GM19025 (cell line): ENCODE measurements around the gene ARHGAP20.

Experiments
- ATAC-seq: cut with Tn5 transposase; IDR thresholded peaks from one replicate; pipeline ENCODE4 v1.9.1; 2021; ENCODE audit warnings: mild to moderate bottlenecking, low read depth, moderate library complexity; ENCODE audit not compliant: unreplicated experiment

ARHGAP20 gene, protein sequence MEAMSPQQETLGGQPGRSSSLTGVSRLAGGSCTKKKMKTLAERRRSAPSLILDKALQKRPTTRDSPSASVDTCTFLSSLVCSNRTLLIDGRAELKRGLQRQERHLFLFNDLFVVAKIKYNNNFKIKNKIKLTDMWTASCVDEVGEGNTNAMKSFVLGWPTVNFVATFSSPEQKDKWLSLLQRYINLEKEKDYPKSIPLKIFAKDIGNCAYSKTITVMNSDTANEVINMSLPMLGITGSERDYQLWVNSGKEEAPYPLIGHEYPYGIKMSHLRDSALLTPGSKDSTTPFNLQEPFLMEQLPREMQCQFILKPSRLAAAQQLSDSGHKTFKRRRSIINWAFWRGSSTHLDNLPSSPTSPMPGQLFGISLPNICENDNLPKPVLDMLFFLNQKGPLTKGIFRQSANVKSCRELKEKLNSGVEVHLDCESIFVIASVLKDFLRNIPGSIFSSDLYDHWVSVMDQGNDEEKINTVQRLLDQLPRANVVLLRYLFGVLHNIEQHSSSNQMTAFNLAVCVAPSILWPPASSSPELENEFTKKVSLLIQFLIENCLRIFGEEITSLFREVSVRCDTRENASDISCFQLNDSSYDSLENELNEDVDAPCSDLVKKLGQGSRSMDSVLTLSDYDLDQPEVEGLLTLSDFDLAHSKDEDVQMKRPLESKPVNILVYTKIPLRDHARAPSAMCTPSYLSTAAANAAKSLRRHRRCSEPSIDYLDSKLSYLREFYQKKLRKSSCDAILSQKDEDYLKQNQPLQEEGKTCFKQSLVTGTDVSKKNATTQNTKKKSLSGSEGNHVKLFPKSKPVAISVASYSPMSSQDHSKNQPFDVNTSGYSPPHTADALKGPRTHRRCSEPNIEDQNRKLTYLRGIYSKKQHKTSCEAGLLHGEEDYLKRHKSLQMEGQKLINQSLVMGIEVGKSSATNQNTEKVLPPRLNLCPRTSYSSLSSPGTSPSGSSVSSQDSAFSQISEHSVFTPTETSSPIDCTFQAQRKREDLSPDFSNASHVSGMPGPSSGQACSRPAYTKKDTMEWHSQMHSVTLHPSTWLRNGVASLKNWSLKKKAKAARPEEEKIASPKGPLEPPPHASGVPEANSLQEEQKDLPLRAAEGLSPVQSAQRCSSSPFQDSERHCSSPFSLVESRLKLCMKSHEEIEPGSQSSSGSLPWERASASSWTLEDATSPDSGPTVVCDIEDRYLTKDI

DNA sequence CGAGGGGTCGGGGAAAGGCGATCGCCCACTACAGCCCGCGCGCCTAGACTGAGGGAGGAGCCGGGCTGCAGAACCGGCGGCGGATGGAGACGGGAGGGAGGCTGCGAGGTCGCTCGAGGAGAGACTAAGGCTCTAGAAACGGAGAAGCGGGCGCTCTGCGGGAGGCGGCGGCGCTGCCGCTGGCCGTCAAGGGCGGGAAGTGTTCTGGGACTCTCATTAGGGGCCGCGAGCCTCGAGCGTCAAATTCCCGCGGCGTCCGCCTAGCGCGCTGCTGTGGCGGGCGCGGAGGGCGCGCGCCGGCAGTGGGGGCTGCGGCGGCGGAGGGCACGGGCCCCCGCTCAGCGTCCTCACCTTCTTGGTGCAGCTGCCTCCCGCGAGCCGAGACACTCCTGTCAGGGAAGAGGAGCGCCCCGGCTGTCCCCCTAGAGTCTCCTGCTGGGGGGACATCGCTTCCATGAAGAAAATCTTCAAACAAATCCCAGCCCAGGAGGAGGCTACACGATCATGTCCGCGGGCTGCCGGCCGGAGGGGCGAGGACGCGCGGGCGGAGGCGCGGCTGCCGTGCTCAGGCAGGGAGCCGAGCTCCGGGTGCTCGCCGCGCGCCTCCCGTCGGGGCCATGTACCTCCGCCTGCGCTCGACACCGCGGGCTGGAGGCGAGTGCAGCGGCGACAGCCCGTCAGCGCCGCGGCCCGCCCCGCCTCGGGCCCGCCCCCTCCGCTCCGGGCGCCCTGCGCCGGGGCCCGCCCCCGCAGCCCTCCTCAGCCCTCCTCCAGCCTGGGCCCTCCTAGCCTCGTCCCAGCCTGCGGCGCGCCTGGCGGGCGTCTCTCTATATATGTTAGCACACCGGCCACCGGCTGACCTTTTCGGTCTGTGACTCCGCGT is at the start of gene ARHGAP20:
ARHGAP20 (minus strand) TSS at position 662 of the 883 bp plus-strand sequence; CDS start at position 456, 206 bp downstream.
- ATAC-seq: peak; percentile 77

DNA sequence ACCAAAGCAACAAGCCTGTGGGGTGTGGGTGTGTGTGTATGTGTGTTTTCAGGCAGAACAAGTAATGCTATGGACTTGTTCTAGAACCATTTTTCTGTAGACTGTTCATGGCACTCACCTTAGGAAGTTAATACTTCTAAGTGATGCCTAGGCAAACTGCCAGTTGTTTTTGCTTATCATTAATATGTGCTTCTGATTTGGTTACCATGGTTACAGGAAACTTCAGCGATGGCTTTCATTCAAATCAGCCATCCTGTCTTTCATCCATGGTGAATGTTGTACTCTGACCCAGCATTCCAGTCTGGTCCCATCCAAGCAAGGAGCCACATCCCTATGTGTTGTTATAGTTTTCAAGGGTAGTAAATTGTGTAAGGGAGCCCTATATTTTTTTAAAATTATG is 49.8 kb upstream of the ARHGAP20 start:
- no peak for ATAC-seq

DNA sequence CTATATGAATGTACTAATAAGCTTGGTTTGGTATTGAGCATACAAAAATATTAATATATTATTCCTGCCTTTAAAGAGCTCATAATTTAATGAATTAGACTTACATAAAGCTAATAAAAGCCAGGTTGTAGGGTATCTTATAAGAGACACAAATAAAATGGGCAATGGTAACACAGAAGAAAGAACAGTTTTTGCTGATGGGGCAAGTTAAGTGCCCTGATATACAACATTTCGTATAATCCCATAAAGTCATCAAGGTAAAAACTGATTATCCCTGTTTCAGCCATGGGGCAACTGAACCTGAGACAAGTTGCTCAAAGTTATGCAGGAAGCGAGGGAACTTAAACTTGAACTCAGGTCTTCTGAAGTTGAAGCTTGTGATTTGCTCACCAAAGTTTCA is 48.9 kb upstream of the ARHGAP20 start:
- ATAC-seq: no peak

DNA sequence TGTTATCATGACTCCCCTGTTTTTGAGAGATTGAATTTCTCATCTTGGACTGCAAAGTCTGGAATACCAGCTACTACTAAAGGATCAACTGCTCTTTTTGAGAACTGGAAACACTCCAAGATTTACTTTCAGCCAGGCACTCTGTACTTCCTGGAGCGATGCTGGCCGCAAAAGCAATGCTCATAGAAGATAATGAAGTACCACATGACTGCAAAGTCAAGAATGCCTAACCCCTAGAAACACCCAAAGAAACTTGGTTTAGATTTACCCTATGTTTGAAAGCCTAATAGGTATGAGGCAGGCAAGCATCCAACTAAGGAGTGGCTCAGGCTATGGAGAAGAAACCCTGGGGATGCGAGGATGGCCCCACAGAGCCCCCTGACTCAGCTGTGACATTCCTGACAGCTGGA is 47.7 kb upstream of the ARHGAP20 start:
- no peak for ATAC-seq

DNA sequence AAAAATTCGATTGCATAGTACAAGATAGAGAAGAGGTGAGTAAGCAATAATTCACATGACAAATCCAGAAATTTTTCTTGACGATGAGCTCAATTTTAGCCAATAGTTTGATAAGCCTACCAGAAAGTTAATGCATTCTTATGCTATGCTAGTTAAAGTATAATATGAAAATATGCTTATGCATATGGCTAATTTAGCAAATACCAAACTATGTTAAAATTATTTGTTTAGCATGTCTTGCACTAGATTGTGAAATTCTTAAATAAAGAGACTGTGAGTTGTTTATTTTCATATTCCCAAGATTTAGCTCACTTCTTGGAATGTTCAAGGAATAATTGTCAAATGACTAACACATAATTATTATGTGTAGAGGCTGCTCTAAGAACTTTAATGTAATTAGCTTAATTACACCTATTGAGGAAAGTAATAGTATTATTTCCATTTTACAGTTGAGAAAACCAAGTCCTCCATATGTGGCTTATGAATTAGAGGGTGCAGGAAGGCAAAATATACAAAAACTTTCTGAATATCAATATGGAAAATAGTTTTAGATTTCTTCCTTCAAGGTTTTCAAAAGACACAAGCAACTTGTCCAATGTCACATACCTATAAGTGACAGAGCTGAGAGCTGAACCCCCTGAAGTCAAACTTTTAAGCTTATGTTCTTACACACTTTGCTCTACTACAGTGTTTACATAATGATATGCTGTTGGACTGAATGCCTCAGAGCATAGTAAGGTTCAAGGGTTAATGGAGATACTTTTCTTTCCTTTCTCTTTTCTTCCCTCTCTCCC is 45.9 kb upstream of the ARHGAP20 start:
- no peak for ATAC-seq

DNA sequence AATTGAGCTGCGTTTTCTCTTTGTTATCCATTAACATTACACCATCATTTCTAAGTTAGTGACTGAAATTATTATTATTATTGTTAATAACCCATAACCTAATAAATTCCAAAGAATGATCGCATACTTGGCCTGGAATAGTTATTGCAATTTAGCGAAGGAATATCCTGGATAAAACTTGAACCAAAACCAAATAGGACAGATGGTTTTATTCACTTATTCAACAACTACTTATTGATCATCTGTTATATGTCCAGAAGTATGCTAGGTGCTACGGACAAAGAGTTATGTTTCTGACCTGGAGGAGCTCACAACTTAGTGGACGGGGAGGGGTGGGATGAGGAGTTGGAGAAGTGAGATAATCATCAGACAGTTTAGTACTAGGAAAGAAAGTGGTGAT is 44.8 kb upstream of the ARHGAP20 start:
- no peak for ATAC-seq

DNA sequence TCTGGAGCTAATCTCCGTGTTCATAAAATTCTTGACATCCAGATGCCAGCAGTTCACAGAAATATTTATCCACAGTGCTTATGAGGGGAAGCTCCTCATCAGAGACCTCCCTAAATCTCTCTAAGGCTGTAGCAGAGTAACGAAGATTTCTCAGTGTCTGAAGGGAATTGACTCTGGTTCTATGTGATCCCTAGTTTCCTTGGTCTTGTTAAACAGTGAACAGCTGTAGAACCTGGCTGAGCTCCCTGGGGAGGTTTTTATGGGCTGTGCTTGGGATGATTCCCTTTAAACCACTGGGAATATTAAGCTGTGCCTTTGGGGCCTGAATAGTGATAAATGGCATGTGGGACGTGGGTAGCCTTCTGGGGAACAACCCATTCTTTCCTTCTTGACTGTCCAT is 43.7 kb upstream of the ARHGAP20 start:
- no peak for ATAC-seq

DNA sequence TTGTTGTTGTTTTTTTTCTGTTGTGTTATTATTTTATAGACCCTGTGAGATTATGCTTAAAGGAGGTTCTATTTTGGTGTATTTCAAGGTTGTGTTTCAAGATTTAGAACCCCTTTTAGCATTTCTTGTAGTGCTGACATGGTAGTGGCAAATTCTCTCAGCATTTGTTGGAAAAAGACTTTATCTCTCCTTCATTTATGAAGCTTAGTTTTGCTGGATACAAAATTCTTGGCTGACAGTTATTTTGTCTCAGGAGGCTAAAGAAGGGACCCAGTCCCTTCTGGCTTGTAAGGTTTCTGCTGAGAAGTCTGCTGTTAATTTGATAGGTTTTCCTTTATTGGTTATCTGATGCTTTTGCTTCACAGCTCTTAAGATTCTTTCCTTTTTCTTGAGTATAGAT is 40.7 kb upstream of the ARHGAP20 start:
- no peak for ATAC-seq

DNA sequence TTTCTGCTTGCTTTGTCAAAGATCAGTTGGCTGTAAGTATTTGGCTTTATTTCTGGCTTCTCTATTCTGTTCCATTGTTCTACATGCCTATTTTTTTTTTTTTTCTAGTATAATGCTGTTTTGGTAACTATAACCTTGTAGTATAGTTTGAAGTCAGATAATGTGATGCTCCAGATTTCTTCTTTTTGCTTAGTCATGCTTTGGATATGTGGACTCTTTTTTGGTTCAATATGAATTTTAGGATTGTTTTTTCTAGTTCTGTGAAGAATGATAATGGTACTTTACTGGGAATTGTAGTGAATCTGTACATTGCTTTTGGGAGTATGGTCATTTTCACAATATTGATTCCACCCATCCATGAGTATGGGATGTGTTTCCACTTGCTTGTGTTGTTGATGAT is 37.9 kb upstream of the ARHGAP20 start:
- ATAC-seq: no peak

DNA sequence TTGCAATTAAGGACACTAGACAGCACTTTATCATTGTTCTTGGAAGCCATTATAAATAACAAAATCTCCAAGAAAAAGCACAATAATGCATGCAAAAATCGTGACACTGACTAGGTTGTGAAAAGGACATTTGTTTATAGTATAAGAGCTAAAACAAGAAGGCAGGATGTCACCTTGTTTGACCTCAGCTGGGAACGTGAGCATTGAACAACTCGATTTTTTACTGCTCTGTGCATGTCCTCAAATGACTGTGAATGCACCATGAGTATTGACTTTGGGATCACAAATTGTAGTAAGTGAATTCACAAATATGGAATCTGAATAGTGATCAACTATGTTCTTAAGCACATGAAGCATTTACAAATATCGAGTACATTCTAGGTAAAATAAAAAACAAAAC is 35.3 kb upstream of the ARHGAP20 start:
- ATAC-seq: no peak

DNA sequence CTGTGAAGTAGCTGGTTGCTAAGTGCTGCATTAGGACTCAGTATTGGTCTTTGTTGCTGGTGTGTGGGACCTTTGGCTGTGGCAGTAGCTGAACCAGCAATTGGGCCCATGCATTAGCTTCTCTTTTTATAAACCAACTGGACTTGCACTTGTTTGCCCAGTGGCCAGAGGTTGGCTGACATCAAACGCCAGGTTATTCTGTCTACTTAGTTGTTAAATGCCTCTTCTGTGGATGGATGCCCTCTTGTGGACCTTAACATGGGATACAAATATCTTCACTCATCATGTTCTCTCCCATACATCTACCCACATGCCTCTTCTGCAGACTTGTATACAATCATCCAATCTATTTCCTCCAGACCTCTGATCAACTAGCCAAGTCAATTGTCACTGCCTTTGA is 26.4 kb upstream of the ARHGAP20 start:
- ATAC-seq: no peak

DNA sequence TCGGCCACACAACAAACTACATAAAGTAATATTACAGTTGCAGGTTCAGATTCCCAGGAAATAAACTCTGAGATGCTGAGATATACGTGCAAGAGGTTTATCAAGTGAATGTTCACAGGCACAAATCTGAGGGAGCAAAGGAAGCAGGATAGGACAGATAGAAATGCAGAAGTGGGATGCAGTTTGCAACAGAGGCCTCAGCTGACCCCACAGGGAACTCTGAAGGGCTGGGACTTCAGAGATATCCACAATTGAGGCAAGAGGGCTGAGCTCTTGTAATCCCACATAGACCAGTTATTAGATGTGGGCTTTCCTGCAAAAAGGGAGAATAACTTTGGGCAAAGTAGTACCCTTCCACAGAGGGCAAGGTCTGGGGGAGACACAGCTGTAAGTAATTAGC is 25.4 kb upstream of the ARHGAP20 start:
- no peak for ATAC-seq

DNA sequence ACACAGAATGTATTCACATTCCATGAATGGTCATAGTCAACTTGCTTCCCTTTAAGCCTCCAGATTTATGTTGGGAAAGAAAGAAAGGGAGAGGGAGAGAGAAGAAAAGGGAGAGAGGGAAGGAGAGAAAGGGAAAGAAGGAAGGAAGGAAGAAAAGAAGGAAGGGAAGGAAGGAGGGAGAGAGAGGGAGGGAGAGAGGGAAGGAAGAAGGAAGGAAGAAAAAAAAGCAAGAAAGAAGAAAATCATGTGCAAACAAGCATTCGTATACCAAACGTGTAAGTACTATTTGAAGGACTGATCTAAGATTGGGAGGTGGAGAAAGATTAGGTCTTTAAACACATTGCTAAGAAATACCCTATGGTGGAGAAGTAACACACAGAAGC is 23.9 kb upstream of the ARHGAP20 start:
- no peak for ATAC-seq

DNA sequence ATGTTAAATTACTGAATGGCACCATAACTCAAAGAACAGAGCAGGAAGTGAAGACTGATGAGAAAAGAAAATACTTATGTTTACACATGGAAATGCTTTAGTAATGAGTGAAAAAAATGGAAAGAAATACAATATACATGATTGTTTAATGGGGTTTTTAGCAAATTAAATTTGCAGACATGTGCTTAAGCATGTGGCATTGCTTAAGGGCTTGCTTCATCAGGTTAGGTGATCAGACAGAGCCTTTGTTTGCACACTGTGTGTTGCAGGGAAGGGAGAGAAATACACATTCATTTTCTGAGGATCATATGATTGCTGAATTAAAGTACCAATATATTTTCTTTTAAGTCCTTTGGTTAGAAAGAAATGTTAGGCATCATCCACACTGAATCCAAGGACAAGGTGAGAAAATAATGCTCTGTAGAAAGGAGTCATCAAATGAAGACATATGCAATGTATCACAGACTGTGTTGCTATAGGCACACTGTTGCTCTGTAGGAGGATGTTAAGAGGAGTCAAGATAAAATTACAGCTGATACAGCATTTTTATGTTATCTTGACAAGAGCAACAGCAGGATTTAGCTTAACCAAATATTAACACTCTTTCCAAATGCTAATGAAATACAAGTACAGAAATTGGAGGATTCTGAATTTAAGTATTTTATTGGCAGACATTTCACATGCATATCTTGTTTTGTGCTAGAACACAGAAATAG is 23.4 kb upstream of the ARHGAP20 start:
- no peak for ATAC-seq

DNA sequence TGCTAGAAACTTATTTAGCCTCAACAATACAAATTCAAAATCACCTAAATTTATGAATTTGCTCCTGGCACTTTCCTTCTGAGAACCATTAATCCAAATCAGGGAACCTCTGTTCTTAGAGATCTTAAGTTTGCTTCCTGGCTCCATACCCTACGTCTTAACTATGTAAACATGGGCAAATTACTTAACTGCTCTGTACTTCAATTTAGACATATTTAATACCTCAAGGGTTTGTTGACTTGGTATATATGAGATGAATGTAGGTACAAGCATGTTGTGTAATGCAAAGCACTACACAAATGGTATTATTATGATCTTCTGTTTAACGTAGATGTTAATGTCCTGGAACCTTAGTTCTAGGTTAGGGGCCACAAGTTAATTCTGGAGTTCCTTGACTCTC is 22.6 kb upstream of the ARHGAP20 start:
- no peak for ATAC-seq

DNA sequence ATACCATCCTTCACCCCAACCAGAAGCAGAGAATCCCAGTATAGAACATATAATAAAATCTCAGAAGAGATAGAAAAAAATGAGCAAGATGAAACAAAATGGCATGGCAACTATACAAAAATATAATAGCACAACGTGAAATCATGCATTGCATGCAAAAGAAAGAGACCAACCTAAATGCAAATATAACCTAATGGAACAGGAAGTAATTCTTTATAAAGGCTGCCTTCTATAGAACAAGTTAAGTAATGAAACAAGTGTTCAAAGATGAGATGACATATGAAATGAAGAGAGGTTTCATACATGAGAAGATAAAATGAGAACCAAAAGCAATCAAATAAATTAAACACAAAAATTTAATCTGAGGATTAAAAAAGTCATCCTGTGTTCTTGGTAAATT is 18.5 kb upstream of the ARHGAP20 start:
- ATAC-seq: no peak

DNA sequence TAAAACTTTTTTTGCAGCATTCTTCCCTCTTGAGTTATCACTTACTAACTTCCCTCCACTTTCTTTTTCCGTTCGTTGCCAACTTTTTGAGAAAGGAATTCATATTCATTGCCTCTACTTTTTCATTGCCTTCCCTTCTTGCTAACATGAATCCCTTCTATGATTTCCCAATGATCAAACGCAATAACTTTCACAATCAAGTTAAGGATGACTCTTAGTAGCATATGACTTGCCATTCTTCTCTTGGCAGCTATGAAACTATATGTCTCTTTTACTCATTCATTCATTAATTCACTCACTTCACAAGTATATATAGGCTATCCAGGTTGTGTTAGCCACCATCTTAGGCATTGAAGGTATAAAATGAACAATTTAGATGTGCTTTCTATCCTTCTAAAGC is 16.6 kb upstream of the ARHGAP20 start:
- ATAC-seq: no peak

DNA sequence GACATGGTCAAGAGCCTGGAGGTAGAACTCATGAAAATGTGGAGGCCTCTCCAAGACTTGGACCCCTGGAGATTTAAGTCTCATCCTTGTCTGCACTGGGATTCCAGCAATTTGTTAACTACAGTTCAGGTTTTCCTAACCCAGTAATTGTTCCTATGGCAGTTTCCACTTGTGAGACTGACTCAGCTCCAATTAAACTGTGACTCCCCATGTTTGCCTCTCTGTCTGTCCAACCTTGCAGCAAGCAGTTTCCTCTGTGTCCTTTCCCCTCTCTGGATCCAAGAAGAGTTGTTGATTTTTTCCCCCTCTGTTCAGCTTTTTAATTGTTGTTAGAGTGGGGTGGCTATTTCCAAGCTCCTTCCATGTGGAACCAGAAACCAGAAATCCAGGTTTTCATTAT is 16.2 kb upstream of the ARHGAP20 start:
- ATAC-seq: no peak

DNA sequence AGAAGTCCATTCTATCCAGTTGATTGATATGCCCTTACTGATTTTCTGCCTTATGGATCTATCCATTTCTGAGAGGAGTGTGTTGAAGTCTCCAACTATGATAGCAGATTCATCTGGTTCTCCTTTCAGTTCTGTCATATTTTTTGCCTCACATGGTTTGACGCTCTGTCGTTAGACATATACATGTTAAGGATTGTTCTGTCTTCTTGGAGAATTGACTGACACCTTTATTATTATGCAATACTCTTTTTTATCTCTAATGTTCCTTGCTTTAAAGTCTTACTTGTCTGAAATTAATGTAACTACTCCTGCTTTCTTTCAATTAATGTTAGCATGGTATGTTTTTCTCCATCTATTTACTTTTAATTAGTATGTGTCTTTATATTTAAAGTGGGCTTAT is 12.1 kb upstream of the ARHGAP20 start:
- ATAC-seq: no peak
